ELR (cell line): ENCODE measurements around the gene ANKRD53.
"Not testable (repeated sequence)": the region's sequence is repeated elsewhere in the genome, so short reads cannot be mapped to it uniquely, and the experiment has no call there.

Source experiments
- DNase-seq: peaks from one replicate; pipeline ENCODE4 v3.0.0-alpha.2; 2015; ENCODE audit warnings: low read depth

The ANKRD53 gene

GRCh38 chr2:70992945-70993853 lies 14.8 kb downstream of the ANKRD53 start:
- no peak for DNase-seq

- DNase-seq, result peak; percentile 50
Measured at GRCh38 chr2:70994009-70994698, 15.7 kb downstream of the ANKRD53 start.

DNA sequence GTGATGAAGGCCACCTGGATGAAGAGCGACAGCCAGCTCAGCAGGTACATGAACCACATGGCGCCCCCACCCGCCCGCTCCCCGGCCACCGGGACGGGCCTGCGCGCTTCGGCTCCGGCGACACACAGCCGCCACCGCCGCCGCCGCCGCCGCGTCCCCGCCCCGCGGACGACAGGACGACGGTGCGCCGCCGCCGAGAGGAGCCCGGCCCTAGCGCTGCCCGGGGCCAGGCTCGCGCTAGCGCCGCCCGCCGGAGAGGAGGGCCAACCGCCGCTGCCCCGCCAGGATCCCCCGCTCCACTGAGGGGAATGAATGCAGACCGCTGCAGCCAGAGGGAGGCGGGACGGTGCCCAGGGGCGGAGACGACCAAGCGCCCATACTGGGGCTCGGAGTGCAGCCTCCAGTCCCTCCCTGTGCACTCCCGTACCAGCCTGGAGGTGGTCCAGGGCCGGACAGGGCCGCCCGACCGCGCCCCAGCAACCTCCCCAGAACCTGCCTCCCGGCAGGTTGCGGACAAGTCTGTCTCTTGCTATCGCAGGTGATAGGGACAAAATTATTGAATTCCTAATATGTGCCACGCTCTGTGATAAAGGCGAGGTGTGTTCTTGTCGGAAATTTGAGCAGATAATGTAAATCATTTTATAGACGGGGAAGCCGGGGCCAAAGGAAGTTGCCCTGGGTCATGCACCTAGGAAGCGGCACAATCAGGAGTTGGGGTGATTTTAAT lies 16.4 kb downstream of the ANKRD53 start, which contains the start of gene TEX261:
Gene TEX261, minus strand, starts transcription at position 175 of the 727 bp plus-strand sequence. Its CDS starts 116 bp downstream, at position 59.
- DNase-seq, result peak; percentile 90

- DNase-seq, result peak; percentile 65
Measured at GRCh38 chr2:70995426-70995729, 16.9 kb downstream of the ANKRD53 start.

DNA sequence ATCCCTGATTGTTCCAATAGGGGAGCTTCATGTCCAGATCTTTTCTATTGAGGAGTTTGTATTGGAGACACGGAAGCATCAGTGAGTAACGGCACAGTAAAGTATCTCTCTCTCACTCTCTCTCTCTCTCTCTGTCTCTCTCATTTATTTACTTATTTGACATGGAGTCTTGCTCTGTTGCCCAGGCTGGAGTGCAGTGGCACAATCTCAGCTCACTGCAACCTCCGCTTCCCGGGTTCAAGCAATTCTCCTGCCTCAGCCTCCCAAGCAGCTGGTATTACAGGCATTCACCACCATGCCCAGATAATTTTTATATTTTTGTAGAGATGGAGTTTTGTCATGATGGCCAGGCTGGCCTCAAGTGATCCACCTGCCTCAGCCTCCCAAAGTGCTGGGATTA lies 20.5 kb downstream of the ANKRD53 start:
- not testable (repeated sequence) for DNase-seq

DNA sequence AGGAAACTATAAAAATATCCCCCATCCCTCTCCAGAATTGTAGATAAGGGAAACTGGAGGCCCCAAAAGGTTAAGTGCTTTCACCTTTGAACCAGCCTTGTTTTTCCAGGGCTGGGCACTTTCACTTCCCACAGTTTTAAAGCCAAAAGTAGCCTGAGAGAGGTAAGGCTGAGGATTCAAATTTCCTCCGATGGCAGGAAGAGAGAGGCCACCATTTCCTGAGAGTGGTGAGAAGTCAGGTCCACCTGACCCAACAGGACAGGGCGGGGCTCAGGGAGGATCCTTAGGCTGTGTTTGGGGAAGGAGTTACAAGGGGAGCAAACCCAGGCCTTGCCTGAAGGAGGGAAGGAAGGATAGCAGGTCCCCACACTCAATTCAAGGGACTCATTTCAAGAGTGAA lies 20.9 kb downstream of the ANKRD53 start:
- no peak for DNase-seq

GRCh38 chr2:70999931-71000330 lies 21.5 kb downstream of the ANKRD53 start:
- DNase-seq, result not testable (repeated sequence)

DNA sequence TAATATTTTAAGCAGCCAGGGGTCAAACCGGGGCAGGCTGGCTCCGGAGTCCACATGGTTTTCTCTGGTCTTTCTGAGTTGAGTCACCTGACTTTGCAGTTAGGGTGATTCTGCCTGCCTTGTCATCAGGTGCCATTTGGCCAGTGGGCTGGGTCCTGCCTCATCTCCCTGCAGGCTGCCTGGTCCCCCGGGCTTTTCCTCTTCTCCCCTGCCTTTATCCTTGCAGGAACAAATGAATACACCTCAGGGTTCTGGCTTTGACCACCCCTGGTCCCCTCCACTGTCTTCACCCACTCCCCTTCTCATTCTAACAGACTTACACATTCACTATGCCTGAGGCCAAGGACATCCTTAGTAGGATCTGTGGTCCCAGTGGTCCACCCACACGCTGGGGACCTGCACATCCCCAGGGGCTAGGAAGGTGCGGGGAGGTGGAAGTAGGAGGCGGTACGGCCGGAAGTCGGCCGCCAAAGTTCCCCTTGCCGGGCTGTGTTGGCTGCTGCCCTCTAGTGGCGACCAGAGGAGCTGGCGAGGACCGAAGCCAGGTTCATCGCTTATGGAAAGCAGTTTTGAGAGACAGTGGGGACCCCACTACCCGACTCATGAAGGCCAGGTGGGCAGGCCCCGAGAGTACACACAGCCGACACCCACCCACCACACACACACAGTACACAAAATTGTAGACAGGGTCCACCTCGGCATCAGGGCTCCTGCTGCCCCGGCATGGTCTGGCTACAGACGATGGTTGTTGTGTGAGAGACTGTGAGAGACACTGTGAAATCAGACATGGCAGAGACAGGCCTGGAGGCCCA lies 22.6 kb downstream of the ANKRD53 start:
- peak; percentile 70 for DNase-seq

- no peak for DNase-seq
Measured at GRCh38 chr2:71001592-71001927, 23.1 kb downstream of the ANKRD53 start.

- DNase-seq, result no peak
Measured at GRCh38 chr2:71001981-71002570, 23.6 kb downstream of the ANKRD53 start.

DNA sequence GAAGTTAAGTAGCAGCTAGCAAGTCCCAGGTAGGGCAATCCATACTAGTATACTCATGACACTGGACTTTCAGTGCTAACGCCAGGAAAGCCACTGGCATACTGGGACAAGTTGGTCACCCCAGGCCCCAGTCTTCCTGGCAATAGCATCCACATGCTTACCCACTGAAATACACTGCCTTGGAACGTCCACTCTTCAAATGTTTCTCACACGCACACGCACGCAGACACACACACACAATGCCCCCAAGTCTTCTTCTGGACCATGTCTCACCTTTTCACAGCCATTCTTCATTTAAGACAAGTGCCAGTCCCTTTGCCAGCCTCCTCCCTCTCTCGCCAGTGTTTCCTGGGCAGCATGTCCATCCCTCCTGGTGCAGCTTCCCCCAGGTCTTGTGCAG lies 25.0 kb downstream of the ANKRD53 start:
- DNase-seq, result no peak

- no peak for DNase-seq
Measured at GRCh38 chr2:71003966-71004755, 25.7 kb downstream of the ANKRD53 start.

GRCh38 chr2:71004857-71005256 lies 26.4 kb downstream of the ANKRD53 start:
- DNase-seq, result no peak

DNA sequence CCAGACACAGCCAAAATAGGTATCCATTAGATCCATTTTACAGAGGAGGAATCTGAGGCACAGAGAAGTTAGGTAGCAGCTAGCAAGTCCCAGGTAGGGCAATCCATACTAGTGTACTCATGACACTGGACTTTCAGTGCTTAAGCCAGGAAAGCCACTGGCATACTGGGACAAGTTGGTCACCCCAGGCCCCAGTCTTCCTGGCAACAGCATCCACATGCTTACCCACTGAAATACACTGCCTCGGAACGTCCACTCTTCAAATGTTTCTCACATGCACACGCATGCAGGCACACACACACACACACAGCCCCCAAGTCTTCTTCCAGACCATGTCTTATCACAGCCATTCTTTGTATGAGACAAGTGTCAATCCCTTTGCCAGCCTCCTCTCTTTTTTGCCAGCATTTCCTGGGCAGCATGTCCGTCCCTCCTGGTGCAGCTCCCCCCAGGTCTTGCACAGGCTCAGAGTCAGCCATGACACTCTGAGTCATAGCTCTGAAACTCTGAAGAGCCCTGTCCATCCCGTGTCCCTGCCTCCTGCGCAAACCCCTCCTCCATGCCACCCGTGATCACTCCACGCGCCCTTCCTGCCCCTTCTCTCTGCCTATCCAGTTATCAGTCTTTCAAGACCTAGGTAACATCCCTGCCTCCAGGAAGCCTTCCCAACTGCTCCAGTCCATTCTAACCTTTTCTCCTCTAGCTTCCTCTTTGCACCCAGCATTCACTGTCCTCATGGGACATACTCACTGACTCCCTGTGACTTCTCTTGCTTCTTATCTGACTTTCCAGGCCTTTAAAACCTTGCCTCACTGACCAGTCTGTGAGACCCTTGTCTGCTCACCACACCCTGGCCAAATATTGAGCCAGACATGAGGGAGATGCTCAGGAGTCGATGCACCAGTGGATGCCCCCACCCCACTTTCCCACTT lies 27.1 kb downstream of the ANKRD53 start:
- no peak for DNase-seq

- DNase-seq, result no peak
Measured at GRCh38 chr2:71006323-71006722, 27.9 kb downstream of the ANKRD53 start.

DNA sequence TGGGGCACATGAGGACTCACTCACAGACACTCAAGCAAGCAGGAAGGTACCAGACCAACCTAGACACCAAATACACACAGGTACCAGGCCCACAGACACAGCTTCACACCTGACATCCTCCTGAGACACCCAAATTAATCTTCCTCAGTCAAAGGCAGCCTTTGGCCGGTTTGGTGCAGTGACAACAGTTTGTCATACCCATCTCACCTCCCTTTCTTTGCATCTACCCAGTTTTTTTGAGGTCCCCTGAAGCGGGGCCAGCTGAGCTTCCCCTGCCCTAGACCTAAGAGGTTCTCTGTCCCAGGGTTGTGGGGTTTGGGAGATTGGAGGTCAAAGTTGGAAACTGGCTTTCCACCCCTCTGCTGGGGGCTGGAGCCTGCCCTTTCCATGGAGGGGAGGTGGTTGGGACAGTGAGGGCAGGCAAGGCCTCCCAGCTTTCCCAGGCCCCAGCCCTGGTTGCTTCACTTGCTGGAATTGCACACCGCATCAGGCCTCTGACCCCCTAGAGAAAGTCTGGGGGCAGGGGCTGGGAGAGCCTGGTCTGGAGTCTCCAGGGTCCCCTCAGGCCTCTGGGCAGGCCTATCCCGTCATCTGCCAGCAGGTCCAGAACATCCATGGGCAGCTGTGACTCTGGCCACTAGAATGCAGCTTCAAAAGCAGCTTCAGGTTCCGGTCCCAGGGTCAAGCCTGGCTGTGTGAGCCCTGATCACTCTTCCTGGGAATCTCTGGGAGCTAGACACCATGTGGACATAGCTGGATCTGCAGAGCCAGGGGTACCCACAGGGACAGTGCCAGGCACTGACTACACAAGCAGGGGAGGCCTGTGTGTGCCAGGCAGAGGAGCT lies 28.7 kb downstream of the ANKRD53 start:
- no peak for DNase-seq

GRCh38 chr2:71008342-71008741 lies 29.9 kb downstream of the ANKRD53 start:
- no peak for DNase-seq

DNA sequence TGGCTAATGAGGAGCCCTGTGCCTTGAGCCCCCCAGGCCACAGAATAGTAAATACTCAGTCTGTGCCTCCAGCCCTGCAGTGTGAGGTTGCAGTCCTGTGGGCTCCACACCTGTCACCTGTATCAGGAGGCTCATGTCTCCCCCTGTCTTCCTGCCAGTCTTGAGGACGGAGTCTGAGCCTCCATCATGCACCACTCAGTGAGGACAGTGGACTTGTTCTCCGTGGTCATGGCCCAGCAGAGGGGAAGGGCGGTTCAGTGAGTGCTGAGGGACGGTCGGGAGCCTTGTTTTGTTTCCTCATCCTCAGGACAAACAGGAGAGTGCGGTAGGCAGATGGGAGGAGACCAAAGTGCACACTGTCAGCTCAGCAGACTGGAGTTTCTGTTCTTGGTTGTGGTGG lies 33.4 kb downstream of the ANKRD53 start:
- DNase-seq, result not testable (repeated sequence)

DNA sequence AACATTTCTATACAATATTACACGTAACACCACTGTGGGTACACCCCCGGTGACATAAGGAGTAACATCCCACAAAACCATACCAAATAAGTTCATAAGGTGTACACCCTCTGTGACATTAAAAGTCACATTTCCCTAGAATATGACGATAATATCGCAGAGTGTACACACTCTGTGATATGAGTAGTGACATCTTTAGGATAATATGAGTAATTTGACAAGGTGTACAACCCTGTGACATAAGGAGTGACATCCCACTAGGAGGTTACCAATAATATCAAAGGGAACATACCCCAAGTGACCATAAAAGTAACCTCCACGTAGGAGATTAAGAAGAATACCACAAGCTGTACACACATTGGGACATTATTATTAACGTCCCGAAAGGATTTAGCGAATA lies 40.2 kb downstream of the ANKRD53 start:
- DNase-seq, result no peak
